HG03520 (cell line): ENCODE measurements around the gene ASAP2.

Experiments
- ATAC-seq: cut with Tn5 transposase; IDR thresholded peaks from one replicate; pipeline ENCODE4 v1.9.1; 2021; ENCODE audit warnings: mild to moderate bottlenecking, moderate library complexity; ENCODE audit not compliant: unreplicated experiment

Gene ASAP2

GRCh38 chr2:9230051-9230802, 23.6 kb downstream of the ASAP2 start:
- ATAC-seq = no peak

GRCh38 chr2:9230881-9231280, 24.3 kb downstream of the ASAP2 start:
- no peak for ATAC-seq

- no peak for ATAC-seq
Measured at GRCh38 chr2:9231291-9232165, 24.9 kb downstream of the ASAP2 start.

GRCh38 chr2:9232166-9232479, 25.5 kb downstream of the ASAP2 start:
- no peak for ATAC-seq

- ATAC-seq = no peak
Measured at GRCh38 chr2:9232886-9233285, 26.3 kb downstream of the ASAP2 start.

GRCh38 chr2:9234680-9235146, 28.1 kb downstream of the ASAP2 start:
- ATAC-seq = no peak

GRCh38 chr2:9235147-9236044, 28.8 kb downstream of the ASAP2 start:
- no peak for ATAC-seq

- ATAC-seq = no peak
Measured at GRCh38 chr2:9236045-9236344, 29.4 kb downstream of the ASAP2 start.

GRCh38 chr2:9236867-9237266, 30.3 kb downstream of the ASAP2 start:
- ATAC-seq = no peak

- ATAC-seq = no peak
Measured at GRCh38 chr2:9237831-9238230, 31.2 kb downstream of the ASAP2 start.

GRCh38 chr2:9238591-9239326, 32.1 kb downstream of the ASAP2 start:
- no peak for ATAC-seq

GRCh38 chr2:9239616-9240015, 33.0 kb downstream of the ASAP2 start:
- no peak for ATAC-seq

GRCh38 chr2:9240745-9241144, 34.1 kb downstream of the ASAP2 start:
- ATAC-seq = no peak

- ATAC-seq = no peak
Measured at GRCh38 chr2:9241233-9241632, 34.6 kb downstream of the ASAP2 start.

- ATAC-seq = no peak
Measured at GRCh38 chr2:9243357-9243756, 36.7 kb downstream of the ASAP2 start.

- ATAC-seq = no peak
Measured at GRCh38 chr2:9244985-9245544, 38.5 kb downstream of the ASAP2 start.

- ATAC-seq = no peak
Measured at GRCh38 chr2:9247177-9247576, 40.6 kb downstream of the ASAP2 start.

- ATAC-seq = no peak
Measured at GRCh38 chr2:9247786-9248185, 41.2 kb downstream of the ASAP2 start.

- ATAC-seq = no peak
Measured at GRCh38 chr2:9248363-9248762, 41.8 kb downstream of the ASAP2 start.

- no peak for ATAC-seq
Measured at GRCh38 chr2:9249020-9249800, 42.6 kb downstream of the ASAP2 start.
